Astrocyte (in vitro differentiated cells and primary cell): Measurements from ENCODE around the gene INKA2. TPM values are rescaled to one million over a fixed set of nuclear protein-coding genes. Genes with fewer than 3 reads are reported as not detected.

Source experiments
- DNase-seq: peaks from one replicate; pipeline ENCODE4 v3.0.0-alpha.2; 2010; ENCODE audit warnings: low read depth
- FAIRE-seq: peaks from 2 replicates; lab custom pipeline; 2011; peaks lifted over from hg19 to GRCh38; lab: Jason Lieb, UNC
- H2AFZ ChIP-seq: 2 replicates; pipeline ENCODE4 v1.6.0; 2012; ENCODE audit warnings: low read depth, low read length, inconsistent platforms
- H3K27ac ChIP-seq: 2 replicates; pipeline ENCODE4 v1.5.1; 2011; ENCODE audit warnings: low read depth, low read length, inconsistent platforms
- H3K27me3 ChIP-seq: 2 replicates; pipeline ENCODE4 v1.6.0; 2011; ENCODE audit warnings: low read length, inconsistent platforms; ENCODE audit not compliant: insufficient read depth
- H3K36me3 ChIP-seq: 2 replicates; pipeline ENCODE4 v1.5.1; 2011; ENCODE audit warnings: low read length, inconsistent platforms; ENCODE audit not compliant: insufficient read depth
- H3K4me1 ChIP-seq: 2 replicates; pipeline ENCODE4 v1.5.1; 2011; ENCODE audit warnings: low read length, inconsistent platforms; ENCODE audit not compliant: insufficient read depth
- H3K4me2 ChIP-seq: 2 replicates; pipeline ENCODE4 v1.6.0; 2012; ENCODE audit warnings: low read length, inconsistent platforms
- H3K4me3 ChIP-seq: 2 replicates; pipeline ENCODE4 v1.5.1; 2011; ENCODE audit warnings: low read depth, mild to moderate bottlenecking, low read length, inconsistent platforms; ENCODE audit not compliant: insufficient read depth
- H3K79me2 ChIP-seq: 2 replicates; pipeline ENCODE4 v1.6.0; 2012; ENCODE audit warnings: mild to moderate bottlenecking, low read length, inconsistent platforms; ENCODE audit not compliant: insufficient read depth
- H3K9ac ChIP-seq: 2 replicates; pipeline ENCODE4 v1.6.0; 2012; ENCODE audit warnings: mild to moderate bottlenecking, low read length, inconsistent platforms
- H3K9me3 ChIP-seq: 2 replicates; pipeline ENCODE4 v1.5.1; 2012; ENCODE audit warnings: low read depth, mild to moderate bottlenecking, low read length, inconsistent platforms; ENCODE audit not compliant: insufficient read depth
- H4K20me1 ChIP-seq: 2 replicates; pipeline ENCODE4 v1.6.0; 2012; ENCODE audit warnings: low read length, inconsistent platforms; ENCODE audit not compliant: insufficient read depth
- H3K27ac Mint-ChIP-seq: one replicate; pipeline ENCODE4 v1.8.0; 2021; ENCODE audit warnings: mild to moderate bottlenecking, mixed read lengths; ENCODE audit not compliant: unreplicated experiment
- H3K27me3 Mint-ChIP-seq: one replicate; pipeline ENCODE4 v1.8.0; 2021; ENCODE audit warnings: low read depth, mixed read lengths; ENCODE audit not compliant: unreplicated experiment
- H3K36me3 Mint-ChIP-seq: one replicate; pipeline ENCODE4 v1.8.0; 2021; ENCODE audit warnings: low read depth, mixed read lengths; ENCODE audit not compliant: unreplicated experiment
- H3K4me1 Mint-ChIP-seq: one replicate; pipeline ENCODE4 v1.8.0; 2021; ENCODE audit warnings: low read depth, mixed read lengths; ENCODE audit not compliant: unreplicated experiment
- H3K4me3 Mint-ChIP-seq: one replicate; pipeline ENCODE4 v1.8.0; 2021; ENCODE audit warnings: mild to moderate bottlenecking, moderate library complexity, mixed read lengths; ENCODE audit not compliant: unreplicated experiment
- H3K9me3 Mint-ChIP-seq: one replicate; pipeline ENCODE4 v1.8.0; 2021; ENCODE audit warnings: mild to moderate bottlenecking, mixed read lengths; ENCODE audit not compliant: unreplicated experiment
- EZH2 ChIP-seq: IDR thresholded peaks from 2 replicates; pipeline ENCODE4 v1.6.1; 2012; ENCODE audit warnings: mild to moderate bottlenecking, low read length, inconsistent platforms; ENCODE audit not compliant: insufficient read depth
- total RNA-seq: library from RNA; stranded (reverse); gene quantifications from 2 replicates; pipeline ENCODE4 v1.2.1, GENCODE V29; 2021
- TF ChIP-seq, protein P1 (sequence below): IDR thresholded peaks from 2 replicates; pipeline ENCODE4 v1.5.1; 2011; ENCODE audit warnings: low read depth, mild to moderate bottlenecking, inconsistent platforms, low read length, moderate library complexity; ENCODE audit not compliant: insufficient read depth

INKA2 gene
- total RNA-seq, 1 donor from 2014 or later = 12.6 TPM

DNA sequence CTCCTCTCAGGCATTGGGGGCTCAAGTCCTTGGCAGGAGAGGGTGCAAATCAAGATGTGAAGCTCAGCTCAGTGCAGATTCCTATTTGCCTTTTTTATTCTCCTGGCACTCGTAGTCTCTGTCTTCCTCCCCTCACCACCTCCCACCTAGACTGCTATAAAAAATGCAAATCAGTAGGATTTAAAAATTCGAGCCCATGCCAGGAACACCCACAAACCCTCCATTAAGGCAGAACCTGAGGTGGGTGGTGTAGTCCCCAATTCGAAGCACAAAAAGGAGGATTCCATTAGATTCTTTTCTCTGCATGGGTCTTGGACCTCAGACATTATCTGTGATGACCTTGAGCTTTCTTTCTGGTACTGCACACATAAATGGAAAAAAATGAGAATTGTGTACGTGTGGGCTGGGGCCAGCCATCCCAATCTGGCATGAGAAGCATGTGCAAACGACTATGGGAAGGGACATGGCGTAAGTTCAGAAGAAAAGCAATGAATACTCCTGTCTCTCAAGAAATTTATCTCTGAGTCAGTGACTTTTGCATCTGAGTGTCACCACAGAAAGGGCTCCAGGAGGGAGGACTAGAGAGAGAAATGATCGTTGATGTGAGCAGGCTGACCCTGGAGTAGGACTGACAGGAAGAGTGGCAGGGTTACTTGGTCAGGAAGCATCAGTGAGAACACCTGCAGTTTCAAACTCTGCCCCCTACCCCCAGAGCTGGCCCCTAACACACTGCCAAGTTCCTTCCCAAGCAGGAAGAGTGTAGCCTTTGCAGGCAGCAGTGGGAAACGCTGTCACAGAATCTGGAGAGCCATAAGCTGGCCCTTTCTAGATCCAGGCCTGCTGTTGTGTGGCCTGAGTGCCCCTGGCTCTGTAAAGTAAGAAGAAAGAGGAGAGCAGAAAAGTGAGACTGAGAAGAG is 1.7 kb downstream of the INKA2 start:
- peaks cover 11% of the 10 kb centered on the region for H4K20me1 ChIP-seq
- peak overlapping the region; percentile 9 for H3K27ac Mint-ChIP-seq
- peak overlapping the region; percentile 81 for H3K4me3 Mint-ChIP-seq
- H3K9me3 ChIP-seq = no peaks in the 10 kb centered on the region
- peaks cover 7% of the 10 kb centered on the region for H3K36me3 Mint-ChIP-seq
- H3K9ac ChIP-seq = peak overlapping the region; percentile 76
- H3K4me3 ChIP-seq = peak overlapping the region; percentile 65
- peaks cover 12% of the 10 kb centered on the region for H3K4me1 Mint-ChIP-seq
- H3K27me3 ChIP-seq = no peaks in the 10 kb centered on the region
- TF ChIP-seq EZH2 = no peak
- TF ChIP-seq, protein P1, sequence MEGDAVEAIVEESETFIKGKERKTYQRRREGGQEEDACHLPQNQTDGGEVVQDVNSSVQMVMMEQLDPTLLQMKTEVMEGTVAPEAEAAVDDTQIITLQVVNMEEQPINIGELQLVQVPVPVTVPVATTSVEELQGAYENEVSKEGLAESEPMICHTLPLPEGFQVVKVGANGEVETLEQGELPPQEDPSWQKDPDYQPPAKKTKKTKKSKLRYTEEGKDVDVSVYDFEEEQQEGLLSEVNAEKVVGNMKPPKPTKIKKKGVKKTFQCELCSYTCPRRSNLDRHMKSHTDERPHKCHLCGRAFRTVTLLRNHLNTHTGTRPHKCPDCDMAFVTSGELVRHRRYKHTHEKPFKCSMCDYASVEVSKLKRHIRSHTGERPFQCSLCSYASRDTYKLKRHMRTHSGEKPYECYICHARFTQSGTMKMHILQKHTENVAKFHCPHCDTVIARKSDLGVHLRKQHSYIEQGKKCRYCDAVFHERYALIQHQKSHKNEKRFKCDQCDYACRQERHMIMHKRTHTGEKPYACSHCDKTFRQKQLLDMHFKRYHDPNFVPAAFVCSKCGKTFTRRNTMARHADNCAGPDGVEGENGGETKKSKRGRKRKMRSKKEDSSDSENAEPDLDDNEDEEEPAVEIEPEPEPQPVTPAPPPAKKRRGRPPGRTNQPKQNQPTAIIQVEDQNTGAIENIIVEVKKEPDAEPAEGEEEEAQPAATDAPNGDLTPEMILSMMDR = no peak
- peaks cover 40% of the 10 kb centered on the region for H3K4me1 ChIP-seq
- FAIRE-seq (no peak), DNase-seq (no peak)
- peaks cover 9% of the 10 kb centered on the region for H3K27me3 Mint-ChIP-seq
- H2AFZ ChIP-seq = no peak overlapping the region
- H3K27ac ChIP-seq = no peak overlapping the region
- no peaks in the 10 kb centered on the region for H3K9me3 Mint-ChIP-seq
- peak overlapping the region; percentile 96 for H3K4me2 ChIP-seq
- H3K36me3 ChIP-seq = no peaks in the 10 kb centered on the region
- H3K79me2 ChIP-seq = no peaks in the 10 kb centered on the region

DNA sequence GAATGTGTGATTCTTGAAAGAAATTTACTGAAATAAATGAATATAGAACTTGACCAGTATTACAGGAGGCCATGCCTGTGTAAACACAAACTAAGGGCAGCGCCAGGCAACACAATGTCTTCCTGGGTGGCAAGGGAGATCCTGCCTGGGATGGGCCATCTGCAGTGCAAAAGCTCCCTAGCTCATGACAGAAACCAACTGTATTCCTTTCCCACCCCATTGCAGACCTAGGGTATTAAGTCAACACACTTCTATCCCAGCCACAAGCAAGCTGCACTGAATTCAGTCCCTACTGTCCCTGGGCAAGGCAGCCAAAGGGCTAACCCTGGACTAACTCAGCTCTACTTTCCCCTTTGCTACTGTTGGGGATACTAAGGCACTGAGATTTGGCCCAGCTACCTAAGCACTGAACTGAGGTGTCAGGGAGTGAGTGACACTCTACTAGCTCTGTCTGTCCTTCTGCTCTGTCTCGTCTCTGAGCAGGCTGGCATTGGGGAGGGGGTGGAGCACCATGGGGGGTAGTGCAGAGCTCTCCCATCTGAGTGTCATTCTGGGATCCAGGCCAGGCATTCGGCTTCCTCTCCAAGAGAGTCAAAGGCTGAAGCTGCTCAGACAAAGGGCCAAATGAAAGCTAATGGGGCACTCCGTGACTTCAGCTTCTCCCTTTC is 2.5 kb downstream of the INKA2 start:
- no peak overlapping the region for H3K4me3 ChIP-seq
- Mint-ChIP-seq H3K27me3 (peaks cover 4% of the 10 kb centered on the region), H3K4me1 (peaks cover 12% of the 10 kb centered on the region), H3K27ac (no peak overlapping the region), H3K9me3 (no peaks in the 10 kb centered on the region), H3K36me3 (peaks cover 7% of the 10 kb centered on the region), H3K4me3 (no peak overlapping the region)
- no peaks in the 10 kb centered on the region for H3K79me2 ChIP-seq
- peaks cover 16% of the 10 kb centered on the region for H4K20me1 ChIP-seq
- H3K36me3 ChIP-seq = no peaks in the 10 kb centered on the region
- H2AFZ ChIP-seq = no peak overlapping the region
- no peak overlapping the region for H3K9ac ChIP-seq
- DNase-seq = no peak
- H3K4me1 ChIP-seq = peaks cover 40% of the 10 kb centered on the region
- no peak overlapping the region for H3K27ac ChIP-seq
- no peaks in the 10 kb centered on the region for H3K27me3 ChIP-seq
- H3K9me3 ChIP-seq = no peaks in the 10 kb centered on the region
- FAIRE-seq = no peak
- no peak for TF ChIP-seq EZH2
- TF ChIP-seq, protein P1 = no peak
- H3K4me2 ChIP-seq = peak overlapping the region; percentile 96
